ENCODE results near the gene MCU. TPM values are rescaled to one million over a fixed set of nuclear protein-coding genes. Genes with fewer than 3 reads are reported as not detected.
A peak's percentile ranks its signal among the peaks of the same experiment; 100 is the strongest.

MCU gene
- total and polyA plus RNA-seq, 10 of the 15 experiments (the other 5 are each of a cell fraction or from before 2014, with no cell fraction given): 5.1 to 49.1 (median 17.9) TPM

DNA sequence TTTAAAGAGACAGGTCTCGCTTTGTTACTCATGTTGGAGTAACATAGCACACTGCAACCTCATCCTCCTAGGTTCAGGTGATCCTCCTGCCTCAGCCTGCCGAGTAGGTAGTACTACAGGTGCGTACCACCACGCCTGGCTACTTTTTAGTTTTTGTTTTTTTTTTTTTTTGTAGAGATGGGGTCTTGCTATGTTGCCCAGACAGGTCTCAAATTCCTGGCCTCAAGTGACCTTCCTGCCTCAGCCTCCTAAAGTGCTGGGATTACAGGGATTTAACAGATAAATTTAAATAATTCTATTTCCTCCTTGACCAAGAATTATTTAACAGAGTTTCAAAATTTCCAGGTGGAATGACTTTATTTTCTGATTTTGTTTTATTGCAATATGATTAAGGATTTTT, 104.6 kb downstream of the MCU start:
- Histone ChIP-seq H3K27me3 (replicated peaks in 1 of 2; ENCODE audit: control insufficient read depth in 2 of 2, insufficient read depth in 2 of 2, low read length in 1 of 2) (no peaks in the 10 kb centered on the region), H3K4me2 (ENCODE audit: control insufficient read depth, insufficient read depth) (no peak overlapping the region), H2AFZ (ENCODE audit: control insufficient read depth, low read depth, low read length) (no peak overlapping the region), H4K20me1 (ENCODE audit: control insufficient read depth, insufficient read depth) (no peaks in the 10 kb centered on the region), H3K27ac (ENCODE audit: control insufficient read depth, insufficient read depth) (no peak overlapping the region), H3K36me3 (ENCODE audit: control insufficient read depth in 2 of 2, insufficient read depth in 2 of 2, low read length in 1 of 2) (no peaks in the 10 kb centered on the region), H3K9me3 (replicated peaks; ENCODE audit: control insufficient read depth, insufficient read depth, low read length) (no peaks in the 10 kb centered on the region), H3K4me3 (no peak overlapping the region), H3K9ac (ENCODE audit: control insufficient read depth, insufficient read depth, low read length) (no peak overlapping the region), H3K4me1 (ENCODE audit: control insufficient read depth, insufficient read depth, low read length) (no peaks in the 10 kb centered on the region), H3K79me2 (ENCODE audit: control insufficient read depth, insufficient read depth, low read length) (no peaks in the 10 kb centered on the region)
- no TSS peak for BruUV-seq (replicated peaks)
- in situ Hi-C loops (cut with MboI) (no loop called here), intact Hi-C loops (cut with micrococcal nuclease; ENCODE audit: unreplicated experiment) (no loop called here)
- ATAC-seq: no peak
- no peak for FAIRE-seq
- 100% methylated on average over 4 of the region's 4 CpGs for WGBS (ENCODE audit: insufficient coverage, insufficient replicate concordance, low lambda C conversion rate, missing lambda C conversion rate)
- SMC1A ChIA-PET (ENCODE audit: uncharacterized antibody, unreplicated experiment): no interaction called here
- DNase-seq (ENCODE audit: low read depth, low spot score): no peak
- POLR2A ChIA-PET: no interaction called here
- CTCF ChIA-PET: interaction anchor here (0.7 kb wide), 1 partner anchor 313 kb away, joined by 3 read pairs; no protein-coding TSS in a partner anchor
- RAD21 ChIA-PET (ENCODE audit: unreplicated experiment): interaction anchor here (0.6 kb wide), 1 partner anchor 47 kb away, joined by 3 read pairs; no protein-coding TSS in a partner anchor
- no peak for TF ChIP-seq CREB1 (IDR thresholded peaks at IDR 0.05; ENCODE audit: low read depth)
- TF ChIP-seq ASH2L (IDR thresholded peaks at IDR 0.05; ENCODE audit: borderline replicate concordance, low read depth): no peak
- no peak for TF ChIP-seq POU2F2 (IDR thresholded peaks at IDR 0.05; ENCODE audit: borderline replicate concordance, low read depth, low read length)
- no peak for TF ChIP-seq SREBF1 (IDR thresholded peaks at IDR 0.05; ENCODE audit: low read length)
- no peak for TF ChIP-seq RFX5 (IDR thresholded peaks at IDR 0.05; ENCODE audit: low read depth, low read length)
- no peak for TF ChIP-seq TARDBP (IDR thresholded peaks at IDR 0.05; ENCODE audit: borderline replicate concordance)
- TF ChIP-seq, protein P1, sequence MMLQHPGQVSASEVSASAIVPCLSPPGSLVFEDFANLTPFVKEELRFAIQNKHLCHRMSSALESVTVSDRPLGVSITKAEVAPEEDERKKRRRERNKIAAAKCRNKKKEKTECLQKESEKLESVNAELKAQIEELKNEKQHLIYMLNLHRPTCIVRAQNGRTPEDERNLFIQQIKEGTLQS (IDR thresholded peaks at IDR 0.05; ENCODE audit: borderline replicate concordance, extremely low read depth, low read depth, low read length): no peak

DNA sequence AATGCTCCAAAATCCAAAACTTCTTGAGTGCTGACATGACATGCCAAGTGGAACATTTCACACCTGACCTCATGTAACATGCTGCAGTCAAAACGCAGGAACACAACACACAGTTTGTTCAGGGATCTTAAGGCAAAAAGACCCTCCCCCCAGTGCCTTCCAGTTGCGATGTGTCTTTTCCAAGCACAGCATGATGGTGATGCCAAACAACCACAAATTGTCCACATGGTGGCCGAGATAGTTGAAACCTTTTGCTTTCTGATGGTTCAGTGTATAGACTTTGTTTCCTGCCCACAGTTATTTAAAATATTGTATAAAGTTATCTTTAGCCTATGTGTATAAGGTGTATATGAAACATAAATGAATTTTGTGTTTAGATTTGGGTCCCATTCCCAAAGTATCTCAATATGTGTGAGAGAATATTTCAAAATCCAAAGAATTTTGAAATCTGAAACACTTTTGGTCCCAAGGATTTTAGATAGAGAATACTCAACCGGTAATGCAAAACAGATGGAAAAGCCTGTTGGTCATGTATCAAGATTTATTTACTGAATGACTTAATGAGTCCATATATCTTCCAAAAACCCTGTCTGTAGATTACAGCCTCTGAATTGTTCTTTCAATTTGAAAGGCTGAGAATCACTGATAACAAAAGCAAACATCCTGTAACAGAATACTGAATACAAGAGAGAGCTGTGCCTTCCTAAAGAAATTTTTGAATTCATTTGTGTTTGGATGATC, 108.2 kb downstream of the MCU start:
- POLR2A ChIA-PET: no interaction called here
- ATAC-seq: no peak

More for the DNA sequence above, 108.2 kb downstream of the MCU start:
- ChIA-PET RAD21 (ENCODE audit: unreplicated experiment) (no interaction called here), CTCF (no interaction called here), SMC1A (ENCODE audit: uncharacterized antibody, unreplicated experiment) (no interaction called here)
- H2AFZ ChIP-seq (ENCODE audit: control insufficient read depth, low read depth, low read length): no peak overlapping the region
- H3K9ac ChIP-seq (ENCODE audit: control insufficient read depth, insufficient read depth, low read length): no peak overlapping the region
- TF ChIP-seq CEBPB (IDR thresholded peaks at IDR 0.05; ENCODE audit: borderline replicate concordance in 1 of 2, low read depth in 2 of 2, low read length in 2 of 2): no peak
- no peak for TF ChIP-seq IRF4 (IDR thresholded peaks at IDR 0.05; ENCODE audit: low read depth, low read length)
- no peak for TF ChIP-seq ZSCAN29 (IDR thresholded peaks at IDR 0.05)
- no peaks in the 10 kb centered on the region; the same call in 2 of the 3 replicates for H3K9me3 ChIP-seq (replicated peaks; ENCODE audit: control insufficient read depth, insufficient read depth, low read length)
- no peaks in the 10 kb centered on the region for H3K27me3 ChIP-seq (replicated peaks in 1 of 2; ENCODE audit: control insufficient read depth in 2 of 2, insufficient read depth in 2 of 2, low read length in 1 of 2)
- intact Hi-C loops (cut with micrococcal nuclease; ENCODE audit: unreplicated experiment) (no loop called here), in situ Hi-C loops (cut with MboI) (no loop called here)
- H3K36me3 ChIP-seq (ENCODE audit: control insufficient read depth in 2 of 2, insufficient read depth in 2 of 2, low read length in 1 of 2): no peaks in the 10 kb centered on the region
- H3K4me2 ChIP-seq (ENCODE audit: control insufficient read depth, insufficient read depth): no peak overlapping the region
- H3K79me2 ChIP-seq (ENCODE audit: control insufficient read depth, insufficient read depth, low read length): no peaks in the 10 kb centered on the region
- 96% methylated on average over 4 of the region's 4 CpGs for WGBS (ENCODE audit: insufficient coverage, insufficient replicate concordance, low lambda C conversion rate, missing lambda C conversion rate)
- FAIRE-seq: no peak
- no TSS peak for BruUV-seq (replicated peaks)
- 0 out of 2 replicates have a peak overlapping the region, but pooled peaks have one; percentile 6 for H3K4me3 ChIP-seq
- H4K20me1 ChIP-seq (ENCODE audit: control insufficient read depth, insufficient read depth): no peaks in the 10 kb centered on the region
- H3K27ac ChIP-seq (ENCODE audit: control insufficient read depth, insufficient read depth): no peak overlapping the region
- no peaks in the 10 kb centered on the region for H3K4me1 ChIP-seq (ENCODE audit: control insufficient read depth, insufficient read depth, low read length)
- no peak for DNase-seq (ENCODE audit: low read depth, low spot score)

Measured in GM12878 (cell line).